ENCODE results near the gene MTMR1.

DNA sequence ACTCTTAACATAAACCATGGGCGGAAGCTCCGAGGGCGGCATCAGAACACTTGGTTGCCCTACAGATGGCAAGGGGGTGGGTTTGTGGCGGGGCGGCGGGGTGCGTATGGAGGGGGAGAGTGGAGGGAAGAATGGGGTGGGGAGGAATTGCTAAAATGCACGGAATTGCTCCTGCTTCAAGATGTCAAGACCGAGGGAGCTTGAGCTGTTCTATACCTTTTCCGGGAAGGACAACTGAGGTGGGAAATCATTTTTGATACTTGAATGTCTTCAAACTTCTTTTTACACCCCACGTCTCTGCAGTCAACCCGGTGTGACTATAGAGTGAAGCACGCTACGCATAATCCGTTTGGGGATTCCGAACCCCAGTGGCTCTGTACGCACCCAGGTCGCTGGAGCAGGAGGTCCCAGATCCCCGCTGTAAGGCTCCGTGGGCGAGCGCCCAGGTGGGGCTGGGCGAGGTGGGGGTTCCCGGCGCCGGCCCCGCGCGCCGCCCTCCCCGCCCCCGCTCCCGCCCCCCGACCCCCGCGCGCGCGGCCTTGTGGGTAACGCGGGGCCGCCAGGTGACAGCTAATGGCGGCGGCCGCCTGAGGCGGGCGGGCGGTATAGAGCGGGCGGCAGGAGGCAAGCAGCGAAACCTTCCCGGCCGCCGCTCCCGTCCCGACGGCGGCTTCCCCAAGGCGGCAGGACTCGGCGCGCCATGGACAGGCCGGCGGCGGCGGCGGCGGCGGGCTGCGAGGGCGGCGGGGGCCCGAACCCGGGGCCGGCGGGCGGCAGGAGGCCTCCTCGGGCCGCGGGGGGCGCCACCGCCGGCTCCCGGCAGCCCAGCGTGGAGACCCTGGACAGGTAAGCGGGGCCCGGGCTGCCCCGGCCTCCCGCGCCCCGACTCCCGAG is at the start of gene MTMR1:
- TF ChIP-seq, protein P1, sequence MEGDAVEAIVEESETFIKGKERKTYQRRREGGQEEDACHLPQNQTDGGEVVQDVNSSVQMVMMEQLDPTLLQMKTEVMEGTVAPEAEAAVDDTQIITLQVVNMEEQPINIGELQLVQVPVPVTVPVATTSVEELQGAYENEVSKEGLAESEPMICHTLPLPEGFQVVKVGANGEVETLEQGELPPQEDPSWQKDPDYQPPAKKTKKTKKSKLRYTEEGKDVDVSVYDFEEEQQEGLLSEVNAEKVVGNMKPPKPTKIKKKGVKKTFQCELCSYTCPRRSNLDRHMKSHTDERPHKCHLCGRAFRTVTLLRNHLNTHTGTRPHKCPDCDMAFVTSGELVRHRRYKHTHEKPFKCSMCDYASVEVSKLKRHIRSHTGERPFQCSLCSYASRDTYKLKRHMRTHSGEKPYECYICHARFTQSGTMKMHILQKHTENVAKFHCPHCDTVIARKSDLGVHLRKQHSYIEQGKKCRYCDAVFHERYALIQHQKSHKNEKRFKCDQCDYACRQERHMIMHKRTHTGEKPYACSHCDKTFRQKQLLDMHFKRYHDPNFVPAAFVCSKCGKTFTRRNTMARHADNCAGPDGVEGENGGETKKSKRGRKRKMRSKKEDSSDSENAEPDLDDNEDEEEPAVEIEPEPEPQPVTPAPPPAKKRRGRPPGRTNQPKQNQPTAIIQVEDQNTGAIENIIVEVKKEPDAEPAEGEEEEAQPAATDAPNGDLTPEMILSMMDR (IDR thresholded peaks at IDR 0.05) = no peak
- TF ChIP-seq POLR2A (IDR thresholded peaks at IDR 0.05) = no peak

Measured in tibial nerve (tissue), 3 donors.